Measurements from ENCODE around the gene LMF1.

DNA sequence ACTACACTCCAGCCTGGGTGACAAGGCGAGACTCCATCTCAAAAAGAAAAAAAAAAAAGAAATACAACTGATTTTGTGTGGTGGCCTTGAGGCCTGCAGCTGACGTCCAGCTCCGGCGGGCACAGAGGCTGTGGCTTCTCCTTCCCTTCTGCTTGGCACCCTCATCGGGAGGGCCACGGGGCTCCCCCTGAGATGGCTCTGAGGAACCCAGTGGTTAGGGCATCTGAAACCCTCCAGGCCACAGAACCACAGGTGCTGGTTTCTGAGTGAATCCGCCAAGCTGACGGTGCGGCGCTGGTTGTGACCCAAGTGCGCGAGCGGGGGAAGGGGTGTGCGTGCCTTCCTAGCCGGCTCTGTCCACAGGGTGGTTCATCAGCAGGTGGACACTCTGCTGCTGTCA, 63.4 kb downstream of the LMF1 start:
- TF ChIP-seq, protein P1, sequence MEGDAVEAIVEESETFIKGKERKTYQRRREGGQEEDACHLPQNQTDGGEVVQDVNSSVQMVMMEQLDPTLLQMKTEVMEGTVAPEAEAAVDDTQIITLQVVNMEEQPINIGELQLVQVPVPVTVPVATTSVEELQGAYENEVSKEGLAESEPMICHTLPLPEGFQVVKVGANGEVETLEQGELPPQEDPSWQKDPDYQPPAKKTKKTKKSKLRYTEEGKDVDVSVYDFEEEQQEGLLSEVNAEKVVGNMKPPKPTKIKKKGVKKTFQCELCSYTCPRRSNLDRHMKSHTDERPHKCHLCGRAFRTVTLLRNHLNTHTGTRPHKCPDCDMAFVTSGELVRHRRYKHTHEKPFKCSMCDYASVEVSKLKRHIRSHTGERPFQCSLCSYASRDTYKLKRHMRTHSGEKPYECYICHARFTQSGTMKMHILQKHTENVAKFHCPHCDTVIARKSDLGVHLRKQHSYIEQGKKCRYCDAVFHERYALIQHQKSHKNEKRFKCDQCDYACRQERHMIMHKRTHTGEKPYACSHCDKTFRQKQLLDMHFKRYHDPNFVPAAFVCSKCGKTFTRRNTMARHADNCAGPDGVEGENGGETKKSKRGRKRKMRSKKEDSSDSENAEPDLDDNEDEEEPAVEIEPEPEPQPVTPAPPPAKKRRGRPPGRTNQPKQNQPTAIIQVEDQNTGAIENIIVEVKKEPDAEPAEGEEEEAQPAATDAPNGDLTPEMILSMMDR (IDR thresholded peaks at IDR 0.05 in 4 of 5, conservative IDR thresholded peaks at IDR 0.05 in 1 of 5): no peak
- no peak for TF ChIP-seq POLR2A (IDR thresholded peaks at IDR 0.05)
